ENCODE measurements around the gene GRHL3.

DNA sequence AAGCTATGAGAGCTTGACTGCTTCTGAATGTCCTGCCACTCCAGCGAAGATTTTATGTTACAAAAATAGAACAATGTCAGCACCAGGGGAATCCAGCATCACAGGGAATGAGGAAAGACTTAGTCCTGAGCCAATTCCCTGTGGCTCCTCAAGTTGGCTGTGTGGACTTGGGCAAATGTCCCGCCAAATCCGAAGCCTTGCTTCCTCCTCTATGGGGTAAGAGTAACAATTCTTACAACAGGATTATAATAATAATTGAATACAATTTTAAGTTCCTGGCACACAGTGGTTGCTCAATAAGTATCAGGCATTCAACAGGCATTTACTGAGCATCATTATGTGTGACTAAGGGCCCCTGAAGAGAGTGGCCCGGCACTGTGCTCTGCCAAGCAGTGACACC is 50.0 kb downstream of the GRHL3 start:
- TF ChIP-seq FOS (IDR thresholded peaks at IDR 0.05; ENCODE audit: borderline replicate concordance, insufficient read depth, low read length) = no peak
- TF ChIP-seq POLR2A (IDR thresholded peaks at IDR 0.05; ENCODE audit: low read depth, low read length) = no peak
- TF ChIP-seq, protein P1, sequence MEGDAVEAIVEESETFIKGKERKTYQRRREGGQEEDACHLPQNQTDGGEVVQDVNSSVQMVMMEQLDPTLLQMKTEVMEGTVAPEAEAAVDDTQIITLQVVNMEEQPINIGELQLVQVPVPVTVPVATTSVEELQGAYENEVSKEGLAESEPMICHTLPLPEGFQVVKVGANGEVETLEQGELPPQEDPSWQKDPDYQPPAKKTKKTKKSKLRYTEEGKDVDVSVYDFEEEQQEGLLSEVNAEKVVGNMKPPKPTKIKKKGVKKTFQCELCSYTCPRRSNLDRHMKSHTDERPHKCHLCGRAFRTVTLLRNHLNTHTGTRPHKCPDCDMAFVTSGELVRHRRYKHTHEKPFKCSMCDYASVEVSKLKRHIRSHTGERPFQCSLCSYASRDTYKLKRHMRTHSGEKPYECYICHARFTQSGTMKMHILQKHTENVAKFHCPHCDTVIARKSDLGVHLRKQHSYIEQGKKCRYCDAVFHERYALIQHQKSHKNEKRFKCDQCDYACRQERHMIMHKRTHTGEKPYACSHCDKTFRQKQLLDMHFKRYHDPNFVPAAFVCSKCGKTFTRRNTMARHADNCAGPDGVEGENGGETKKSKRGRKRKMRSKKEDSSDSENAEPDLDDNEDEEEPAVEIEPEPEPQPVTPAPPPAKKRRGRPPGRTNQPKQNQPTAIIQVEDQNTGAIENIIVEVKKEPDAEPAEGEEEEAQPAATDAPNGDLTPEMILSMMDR (IDR thresholded peaks at IDR 0.05; ENCODE audit: extremely low read depth in 1 of 2, insufficient read depth in 1 of 2, low read depth in 1 of 2, low read length in 2 of 2) = no peak
